ENCODE measurements around the gene PER3. TPM values are rescaled to one million over a fixed set of nuclear protein-coding genes. Genes with fewer than 3 reads are reported as not detected.

PER3 gene
- total and polyA plus RNA-seq, 2 of the 8 experiments (the other 6 are each of a cell fraction or from before 2014, with no cell fraction given): 8.3 to 9.3 TPM

DNA sequence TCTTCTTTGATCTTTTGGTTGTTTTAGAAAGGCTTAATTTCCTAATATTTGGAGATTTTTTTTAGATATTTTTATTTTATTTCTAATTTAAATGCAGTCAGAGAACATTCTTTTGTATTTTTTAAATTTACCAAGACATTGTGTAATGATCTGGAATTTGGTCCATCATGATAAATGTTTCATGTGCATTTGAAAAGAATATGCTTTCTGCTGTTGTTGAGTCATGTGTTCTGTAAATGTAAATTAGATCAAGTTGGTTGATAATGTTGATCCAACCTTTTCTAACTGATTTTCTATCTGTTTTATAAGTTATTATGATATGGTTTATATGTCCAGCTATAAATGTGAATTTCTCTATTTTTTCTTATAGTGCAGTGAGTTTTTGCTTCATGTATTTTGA, 48.9 kb downstream of the PER3 start:
- TF ChIP-seq NRF1 (IDR thresholded peaks at IDR 0.05; ENCODE audit: low read depth, low read length): no peak
- no peak for TF ChIP-seq EP300 (IDR thresholded peaks at IDR 0.05; ENCODE audit: borderline replicate concordance in 1 of 2, low read depth in 2 of 2, low read length in 2 of 2)
- no peak for TF ChIP-seq POLR2AphosphoS5 (IDR thresholded peaks at IDR 0.05; ENCODE audit: low read depth, low read length)
- TF ChIP-seq RNF2 (IDR thresholded peaks at IDR 0.05; ENCODE audit: borderline replicate concordance, low read depth, low read length, missing control alignments, poor library complexity, severe bottlenecking): no peak
- no peak for TF ChIP-seq PHF8 (conservative IDR thresholded peaks at IDR 0.05; ENCODE audit: low read depth, low read length)
- TF ChIP-seq CBX8 (IDR thresholded peaks at IDR 0.05; ENCODE audit: borderline replicate concordance, low read depth, low read length): no peak
- no peak for TF ChIP-seq HDAC2 (IDR thresholded peaks at IDR 0.05; ENCODE audit: borderline replicate concordance in 1 of 2, low read depth in 2 of 2, low read length in 2 of 2)
- no peak for TF ChIP-seq JUN (IDR thresholded peaks at IDR 0.05; ENCODE audit: low read depth, low read length)
- no peak for TF ChIP-seq RXRA (IDR thresholded peaks at IDR 0.05; ENCODE audit: insufficient read depth, low read depth, low read length)
- TF ChIP-seq TAF7 (optimal IDR thresholded peaks at IDR 0.05; ENCODE audit: borderline replicate concordance, low read depth, low read length): no peak
- no peak for TF ChIP-seq SIRT6 (IDR thresholded peaks at IDR 0.05; ENCODE audit: low read length)
- no peak for TF ChIP-seq HDAC6 (IDR thresholded peaks at IDR 0.05; ENCODE audit: low read depth, low read length)
- no peak for TF ChIP-seq KDM1A (IDR thresholded peaks at IDR 0.05; ENCODE audit: borderline replicate concordance, low read length)
- Histone ChIP-seq H3K9ac (replicated peaks in 1 of 4; ENCODE audit: extremely low read depth in 1 of 4, low read depth in 3 of 4, low read length in 3 of 4) (no peak overlapping the region), H3K23ac (ENCODE audit: insufficient read length) (no peak overlapping the region), H4K91ac (replicated peaks; ENCODE audit: insufficient read length, low read length) (no peak overlapping the region), H3K27me3 (replicated peaks in 1 of 4; ENCODE audit: control insufficient read depth in 3 of 4, extremely low read depth in 1 of 4, insufficient read depth in 3 of 4, low read length in 3 of 4) (no peaks in the 10 kb centered on the region), H4K20me1 (replicated peaks in 1 of 2; ENCODE audit: control insufficient read depth in 1 of 2, insufficient read depth in 2 of 2, low read length in 2 of 2) (no peaks in the 10 kb centered on the region), H3K79me2 (ENCODE audit: control insufficient read depth in 1 of 2, insufficient read depth in 2 of 2, low read length in 2 of 2) (no peaks in the 10 kb centered on the region), H2BK20ac (ENCODE audit: low read length) (no peak overlapping the region), H3K4me1 (replicated peaks in 1 of 4; ENCODE audit: control insufficient read depth in 3 of 4, insufficient read depth in 4 of 4, low read length in 3 of 4) (no peaks in the 10 kb centered on the region), H3K56ac (replicated peaks; ENCODE audit: insufficient read length, low read depth, low read length) (no peak overlapping the region), H3K79me1 (ENCODE audit: low read depth, low read length) (no peaks in the 10 kb centered on the region), H3K14ac (ENCODE audit: insufficient read length) (no peak overlapping the region), H4K5ac (ENCODE audit: insufficient read length, low read depth, low read length) (no peak overlapping the region), H3K4me3 (ENCODE audit: extremely low read depth in 1 of 4, insufficient read depth in 2 of 4, low read depth in 3 of 4, low read length in 4 of 4) (no peak overlapping the region), H3K36me3 (ENCODE audit: control insufficient read depth in 2 of 4, insufficient read depth in 4 of 4, low read length in 3 of 4) (peaks cover 0 to 44% (median 10%) of the 10 kb centered on the region in 4 experiments; a peak in 6 of 8 replicates), H3K18ac (ENCODE audit: extremely low read depth, low read length) (no peak overlapping the region), H3K9me3 (ENCODE audit: insufficient read depth in 2 of 2, low read depth in 1 of 2, low read length in 1 of 2) (no peaks in the 10 kb centered on the region), H2BK120ac (replicated peaks; ENCODE audit: low read depth, low read length) (no peak overlapping the region), H3K4me2 (ENCODE audit: insufficient read depth in 1 of 2, low read depth in 2 of 2, low read length in 2 of 2) (no peak overlapping the region), H3K23me2 (ENCODE audit: low read depth, low read length) (no peaks in the 10 kb centered on the region), H2AFZ (ENCODE audit: low read length) (no peak overlapping the region), H4K8ac (ENCODE audit: extremely low read depth, insufficient read depth, low read length) (no peak overlapping the region), H3K27ac (ENCODE audit: low read depth, low read length) (no peak overlapping the region), H2AK5ac (ENCODE audit: low read depth, low read length) (no peak overlapping the region), H3K4ac (replicated peaks; ENCODE audit: insufficient read length, low read depth, low read length) (no peak overlapping the region), H2BK5ac (ENCODE audit: low read depth, low read length) (no peak overlapping the region), H2BK12ac (ENCODE audit: low read depth, low read length) (no peak overlapping the region), H2BK15ac (ENCODE audit: low read length) (no peak overlapping the region)
- ChIA-PET POLR2A (ENCODE audit: partially characterized antibody) (interaction anchor here (0.7 kb wide), 1 partner anchor 269 kb away, joined by 4 read pairs; no protein-coding TSS in a partner anchor), CTCF (ENCODE audit: partially characterized antibody) (interaction anchor here (0.6 to 0.8 kb wide), 2 partner anchors 14 to 25 kb away, joined by 3 read pairs; no protein-coding TSS in a partner anchor)
- FAIRE-seq (no peak), DNase-seq (ENCODE audit: low read depth in 1 of 2, low spot score in 2 of 2) (no peak)

All from H1 (cell line).